A673 (cell line): Measurements from ENCODE around the gene LPAR6.

Source experiments
- EZH2 ChIP-seq: fragments of 200-600 bp; sonication (generic); IDR thresholded peaks from 2 replicates; pipeline ENCODE4 v1.6.1; 2017; ENCODE audit warnings: borderline replicate concordance, low read depth, mild to moderate bottlenecking, mixed read lengths, antibody characterized with exemption, low read length; ENCODE audit not compliant: poor library complexity, severe bottlenecking
- TF ChIP-seq, protein P1 (sequence below): fragments of 300-800, 200-600 bp; sonication (generic); conservative IDR thresholded peaks from 2 replicates; pipeline ENCODE4 v1.5.1; 2017; ENCODE audit warnings: low read depth, mild to moderate bottlenecking, antibody characterized with exemption, low read length, moderate library complexity, mixed read lengths

GRCh38 chr13:48397744-48398143 is 15.2 kb downstream of the LPAR6 start:
- TF ChIP-seq, protein P1, sequence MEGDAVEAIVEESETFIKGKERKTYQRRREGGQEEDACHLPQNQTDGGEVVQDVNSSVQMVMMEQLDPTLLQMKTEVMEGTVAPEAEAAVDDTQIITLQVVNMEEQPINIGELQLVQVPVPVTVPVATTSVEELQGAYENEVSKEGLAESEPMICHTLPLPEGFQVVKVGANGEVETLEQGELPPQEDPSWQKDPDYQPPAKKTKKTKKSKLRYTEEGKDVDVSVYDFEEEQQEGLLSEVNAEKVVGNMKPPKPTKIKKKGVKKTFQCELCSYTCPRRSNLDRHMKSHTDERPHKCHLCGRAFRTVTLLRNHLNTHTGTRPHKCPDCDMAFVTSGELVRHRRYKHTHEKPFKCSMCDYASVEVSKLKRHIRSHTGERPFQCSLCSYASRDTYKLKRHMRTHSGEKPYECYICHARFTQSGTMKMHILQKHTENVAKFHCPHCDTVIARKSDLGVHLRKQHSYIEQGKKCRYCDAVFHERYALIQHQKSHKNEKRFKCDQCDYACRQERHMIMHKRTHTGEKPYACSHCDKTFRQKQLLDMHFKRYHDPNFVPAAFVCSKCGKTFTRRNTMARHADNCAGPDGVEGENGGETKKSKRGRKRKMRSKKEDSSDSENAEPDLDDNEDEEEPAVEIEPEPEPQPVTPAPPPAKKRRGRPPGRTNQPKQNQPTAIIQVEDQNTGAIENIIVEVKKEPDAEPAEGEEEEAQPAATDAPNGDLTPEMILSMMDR, result no peak
- no peak for TF ChIP-seq EZH2
